Measurements from ENCODE around the gene SERINC3. TPM values are rescaled to one million over a fixed set of nuclear protein-coding genes. Genes with fewer than 3 reads are reported as not detected.

SERINC3 gene
- total and polyA plus RNA-seq, 2 donors (not counting 1 experiment from before 2014, with no cell fraction given) = 120 to 238 TPM

DNA sequence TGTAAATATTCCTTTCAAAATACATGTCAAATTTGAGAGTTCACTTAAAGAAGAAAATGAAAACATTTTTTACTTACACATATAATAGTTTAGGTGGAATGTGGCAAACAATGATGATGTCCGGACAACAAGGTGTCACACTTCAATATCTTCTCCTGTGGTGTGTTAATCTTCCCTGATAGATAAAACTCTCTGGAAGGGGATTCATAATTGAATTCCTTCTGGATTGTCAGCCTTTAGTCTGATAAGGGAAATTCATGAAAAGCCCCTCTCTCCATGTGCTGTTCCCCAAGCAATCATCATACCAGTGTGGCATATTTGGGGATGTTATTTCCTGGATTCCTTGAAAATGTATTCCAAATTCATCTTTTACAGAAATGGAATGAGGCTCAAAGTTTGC, 971 bp upstream of the SERINC3 start:
- Histone ChIP-seq H3K36me3 (ENCODE audit: control insufficient read depth, insufficient read depth, low read length) (no peaks in the 10 kb centered on the region), H3K27me3 (ENCODE audit: control insufficient read depth, insufficient read depth, low read length) (no peaks in the 10 kb centered on the region), H3K9ac (ENCODE audit: insufficient read depth, low read length) (no peak overlapping the region), H2AFZ (ENCODE audit: low read length) (no peak overlapping the region), H3K4me3 (replicated peaks in 1 of 4; ENCODE audit: control extremely low read depth in 1 of 4, insufficient read depth in 1 of 4, low read depth in 3 of 4, low read length in 4 of 4) (no peak overlapping the region), H3K4me1 (ENCODE audit: control insufficient read depth, extremely low read depth, insufficient read depth, low read length) (peaks cover 2% of the 10 kb centered on the region), H4K20me1 (ENCODE audit: control insufficient read depth, extremely low read depth, insufficient read depth, low read length) (peaks cover 2% of the 10 kb centered on the region), H3K79me2 (ENCODE audit: control insufficient read depth, insufficient read depth, low read length) (peaks cover 37% of the 10 kb centered on the region), H3K27ac (ENCODE audit: insufficient read depth, low read length) (no peak overlapping the region), H3K4me2 (ENCODE audit: extremely low read depth, insufficient read depth, low read length) (no peak overlapping the region), H3K9me3 (ENCODE audit: control insufficient read depth, insufficient read depth, low read depth, low read length) (no peaks in the 10 kb centered on the region)
- no peak for DNase-seq (ENCODE audit: low read depth in 2 of 2)
- no peak for TF ChIP-seq EZH2 (IDR thresholded peaks at IDR 0.05; ENCODE audit: low read length, missing control alignments)
- TF ChIP-seq, protein P1, sequence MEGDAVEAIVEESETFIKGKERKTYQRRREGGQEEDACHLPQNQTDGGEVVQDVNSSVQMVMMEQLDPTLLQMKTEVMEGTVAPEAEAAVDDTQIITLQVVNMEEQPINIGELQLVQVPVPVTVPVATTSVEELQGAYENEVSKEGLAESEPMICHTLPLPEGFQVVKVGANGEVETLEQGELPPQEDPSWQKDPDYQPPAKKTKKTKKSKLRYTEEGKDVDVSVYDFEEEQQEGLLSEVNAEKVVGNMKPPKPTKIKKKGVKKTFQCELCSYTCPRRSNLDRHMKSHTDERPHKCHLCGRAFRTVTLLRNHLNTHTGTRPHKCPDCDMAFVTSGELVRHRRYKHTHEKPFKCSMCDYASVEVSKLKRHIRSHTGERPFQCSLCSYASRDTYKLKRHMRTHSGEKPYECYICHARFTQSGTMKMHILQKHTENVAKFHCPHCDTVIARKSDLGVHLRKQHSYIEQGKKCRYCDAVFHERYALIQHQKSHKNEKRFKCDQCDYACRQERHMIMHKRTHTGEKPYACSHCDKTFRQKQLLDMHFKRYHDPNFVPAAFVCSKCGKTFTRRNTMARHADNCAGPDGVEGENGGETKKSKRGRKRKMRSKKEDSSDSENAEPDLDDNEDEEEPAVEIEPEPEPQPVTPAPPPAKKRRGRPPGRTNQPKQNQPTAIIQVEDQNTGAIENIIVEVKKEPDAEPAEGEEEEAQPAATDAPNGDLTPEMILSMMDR (conservative IDR thresholded peaks at IDR 0.05 in 1 of 2, IDR thresholded peaks at IDR 0.05 in 1 of 2; ENCODE audit: low read depth in 1 of 2, low read length in 2 of 2) = no peak

DNA sequence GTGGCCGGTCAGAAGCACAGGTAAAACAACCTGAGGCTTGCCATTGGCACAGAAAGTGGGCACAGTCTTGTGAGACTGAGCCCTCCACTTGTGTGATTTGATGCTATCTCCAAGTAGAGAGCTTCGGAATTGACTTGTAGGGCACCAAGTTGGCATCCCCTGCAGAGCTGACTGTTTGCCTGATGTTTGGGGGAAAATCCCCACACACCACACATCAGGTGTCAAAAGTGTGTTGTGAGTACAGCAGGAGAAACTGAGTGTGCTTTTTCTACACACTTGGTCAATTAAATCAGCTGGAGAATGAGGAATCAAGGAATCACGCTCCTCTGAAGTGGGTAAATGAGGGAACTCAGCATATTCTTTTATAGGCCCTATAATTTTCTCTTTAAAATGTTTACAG, 989 bp downstream of the SERINC3 start:
- TF ChIP-seq, protein P1 (conservative IDR thresholded peaks at IDR 0.05 in 1 of 2, IDR thresholded peaks at IDR 0.05 in 1 of 2; ENCODE audit: low read depth in 1 of 2, low read length in 2 of 2) = no peak
- TF ChIP-seq EZH2 (IDR thresholded peaks at IDR 0.05; ENCODE audit: low read length, missing control alignments) = no peak
- H3K79me2 ChIP-seq (ENCODE audit: control insufficient read depth, insufficient read depth, low read length) = peaks cover 52% of the 10 kb centered on the region
- H3K4me2 ChIP-seq (ENCODE audit: extremely low read depth, insufficient read depth, low read length) = peak overlapping the region; percentile 92
- H3K4me3 ChIP-seq (replicated peaks in 1 of 4; ENCODE audit: control extremely low read depth in 1 of 4, insufficient read depth in 1 of 4, low read depth in 3 of 4, low read length in 4 of 4) = peak overlapping the region; percentile 65 to 100 (median 78)
- H3K4me1 ChIP-seq (ENCODE audit: control insufficient read depth, extremely low read depth, insufficient read depth, low read length) = peaks cover 2% of the 10 kb centered on the region
- H3K9me3 ChIP-seq (ENCODE audit: control insufficient read depth, insufficient read depth, low read depth, low read length) = no peaks in the 10 kb centered on the region
- H3K27ac ChIP-seq (ENCODE audit: insufficient read depth, low read length) = peak overlapping the region; percentile 99
- no peaks in the 10 kb centered on the region for H3K27me3 ChIP-seq (ENCODE audit: control insufficient read depth, insufficient read depth, low read length)
- H4K20me1 ChIP-seq (ENCODE audit: control insufficient read depth, extremely low read depth, insufficient read depth, low read length) = peaks cover 2% of the 10 kb centered on the region
- H3K36me3 ChIP-seq (ENCODE audit: control insufficient read depth, insufficient read depth, low read length) = no peaks in the 10 kb centered on the region
- H3K9ac ChIP-seq (ENCODE audit: insufficient read depth, low read length) = peak overlapping the region; percentile 100
- DNase-seq (ENCODE audit: low read depth in 2 of 2) = no peak
- no peak overlapping the region for H2AFZ ChIP-seq (ENCODE audit: low read length)

DNA sequence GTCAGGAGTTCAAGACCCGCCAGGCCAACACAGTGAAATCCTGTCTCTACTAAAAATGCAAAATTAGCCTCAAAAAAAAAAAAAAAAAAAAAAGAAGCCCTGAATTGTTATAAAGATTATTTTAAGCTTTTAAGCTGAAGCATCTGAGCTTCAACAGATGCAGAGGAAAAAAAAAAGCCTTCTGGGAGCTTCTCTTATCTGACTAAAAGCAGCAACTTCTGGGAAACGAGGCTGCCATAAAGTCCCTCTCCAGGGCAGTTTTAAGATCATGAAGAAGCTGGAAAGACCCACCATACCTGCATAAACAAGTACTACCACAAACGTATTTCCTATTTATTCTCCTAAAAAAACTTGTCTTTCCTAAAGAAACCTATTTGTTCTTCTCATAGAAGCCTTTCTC, 3.6 kb downstream of the SERINC3 start:
- Histone ChIP-seq H3K27ac (ENCODE audit: insufficient read depth, low read length) (no peak overlapping the region), H3K27me3 (ENCODE audit: control insufficient read depth, insufficient read depth, low read length) (no peaks in the 10 kb centered on the region), H2AFZ (ENCODE audit: low read length) (no peak overlapping the region), H3K36me3 (ENCODE audit: control insufficient read depth, insufficient read depth, low read length) (no peaks in the 10 kb centered on the region), H3K9me3 (ENCODE audit: control insufficient read depth, insufficient read depth, low read depth, low read length) (no peaks in the 10 kb centered on the region), H3K4me1 (ENCODE audit: control insufficient read depth, extremely low read depth, insufficient read depth, low read length) (peaks cover 2% of the 10 kb centered on the region), H3K4me3 (replicated peaks in 1 of 4; ENCODE audit: control extremely low read depth in 1 of 4, insufficient read depth in 1 of 4, low read depth in 3 of 4, low read length in 4 of 4) (no peak overlapping the region), H3K9ac (ENCODE audit: insufficient read depth, low read length) (no peak overlapping the region), H3K79me2 (ENCODE audit: control insufficient read depth, insufficient read depth, low read length) (peaks cover 73% of the 10 kb centered on the region), H4K20me1 (ENCODE audit: control insufficient read depth, extremely low read depth, insufficient read depth, low read length) (peaks cover 2% of the 10 kb centered on the region), H3K4me2 (ENCODE audit: extremely low read depth, insufficient read depth, low read length) (no peak overlapping the region)
- DNase-seq (ENCODE audit: low read depth in 2 of 2) = no peak
- TF ChIP-seq, protein P1 (conservative IDR thresholded peaks at IDR 0.05 in 1 of 2, IDR thresholded peaks at IDR 0.05 in 1 of 2; ENCODE audit: low read depth in 1 of 2, low read length in 2 of 2) = no peak
- no peak for TF ChIP-seq EZH2 (IDR thresholded peaks at IDR 0.05; ENCODE audit: low read length, missing control alignments)
